ENCODE results near the gene LYRM4. TPM values are rescaled to one million over a fixed set of nuclear protein-coding genes. Genes with fewer than 3 reads are reported as not detected.

Gene LYRM4
- polyA plus RNA-seq, 1 donor (not counting 4 experiments of a cell fraction or from before 2014, with no cell fraction given): 41.1 TPM

DNA sequence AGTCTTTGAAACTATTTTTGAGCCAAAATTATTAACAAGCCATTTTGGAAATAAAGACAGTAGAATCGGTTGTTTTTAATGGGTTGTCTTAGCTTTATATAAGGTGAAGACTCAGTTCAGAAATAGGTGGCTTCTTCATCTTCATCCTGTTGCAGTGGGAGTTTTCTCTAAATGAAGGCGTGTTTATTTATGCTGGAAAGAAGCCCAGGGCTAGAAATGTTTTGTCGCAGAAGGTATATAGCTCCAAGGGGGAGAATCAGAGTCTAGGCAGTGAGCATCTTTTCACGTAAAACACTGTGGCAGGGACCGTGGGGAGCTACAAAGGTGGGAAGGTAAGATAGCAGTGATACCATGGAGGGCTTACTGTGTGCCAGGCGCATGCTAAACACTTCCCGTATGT lies 34.9 kb upstream of the LYRM4 start:
- Histone ChIP-seq H3K79me2 (ENCODE audit: control insufficient read depth, insufficient read depth, low read length) (no peaks in the 10 kb centered on the region), H3K27ac (ENCODE audit: control insufficient read depth, insufficient read depth, low read length) (no peak overlapping the region), H3K4me2 (ENCODE audit: control insufficient read depth, extremely low read depth, insufficient read depth, low read depth, low read length) (no peak overlapping the region), H3K9me1 (ENCODE audit: control insufficient read depth, extremely low read depth, insufficient read depth, low read length) (no peaks in the 10 kb centered on the region), H3K4me1 (ENCODE audit: control insufficient read depth, extremely low read depth, insufficient read depth, low read length) (no peaks in the 10 kb centered on the region), H3K4me3 (ENCODE audit: control insufficient read depth in 2 of 3, extremely low read depth in 1 of 3, insufficient read depth in 2 of 3, low read depth in 1 of 3, low read length in 3 of 3) (no peak overlapping the region), H3K9ac (ENCODE audit: control insufficient read depth, extremely low read depth, insufficient read depth, low read length) (no peak overlapping the region), H3K9me3 (ENCODE audit: control insufficient read depth, low read depth, low read length) (no peaks in the 10 kb centered on the region), H2AFZ (ENCODE audit: control insufficient read depth, low read length) (no peak overlapping the region), H3K27me3 (ENCODE audit: control insufficient read depth, extremely low read depth, insufficient read depth, low read length) (no peaks in the 10 kb centered on the region), H4K20me1 (ENCODE audit: control insufficient read depth, extremely low read depth, insufficient read depth, low read length) (no peaks in the 10 kb centered on the region), H3K36me3 (ENCODE audit: control insufficient read depth in 2 of 2, extremely low read depth in 1 of 2, insufficient read depth in 2 of 2, low read length in 2 of 2) (peaks cover 0 to 2% of the 10 kb centered on the region in 2 experiments)
- dilution Hi-C loops (cut with MboI; ENCODE audit: extremely low pct_ligation_motif_present, low sequenced_read_pairs): no loop called here
- TF ChIP-seq EZH2 (IDR thresholded peaks at IDR 0.05; ENCODE audit: low read length): no peak
- TF ChIP-seq, protein P1, sequence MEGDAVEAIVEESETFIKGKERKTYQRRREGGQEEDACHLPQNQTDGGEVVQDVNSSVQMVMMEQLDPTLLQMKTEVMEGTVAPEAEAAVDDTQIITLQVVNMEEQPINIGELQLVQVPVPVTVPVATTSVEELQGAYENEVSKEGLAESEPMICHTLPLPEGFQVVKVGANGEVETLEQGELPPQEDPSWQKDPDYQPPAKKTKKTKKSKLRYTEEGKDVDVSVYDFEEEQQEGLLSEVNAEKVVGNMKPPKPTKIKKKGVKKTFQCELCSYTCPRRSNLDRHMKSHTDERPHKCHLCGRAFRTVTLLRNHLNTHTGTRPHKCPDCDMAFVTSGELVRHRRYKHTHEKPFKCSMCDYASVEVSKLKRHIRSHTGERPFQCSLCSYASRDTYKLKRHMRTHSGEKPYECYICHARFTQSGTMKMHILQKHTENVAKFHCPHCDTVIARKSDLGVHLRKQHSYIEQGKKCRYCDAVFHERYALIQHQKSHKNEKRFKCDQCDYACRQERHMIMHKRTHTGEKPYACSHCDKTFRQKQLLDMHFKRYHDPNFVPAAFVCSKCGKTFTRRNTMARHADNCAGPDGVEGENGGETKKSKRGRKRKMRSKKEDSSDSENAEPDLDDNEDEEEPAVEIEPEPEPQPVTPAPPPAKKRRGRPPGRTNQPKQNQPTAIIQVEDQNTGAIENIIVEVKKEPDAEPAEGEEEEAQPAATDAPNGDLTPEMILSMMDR (optimal IDR thresholded peaks at IDR 0.05 in 1 of 3, IDR thresholded peaks at IDR 0.05 in 1 of 3, conservative IDR thresholded peaks at IDR 0.05 in 1 of 3; ENCODE audit: extremely low read depth in 1 of 3, insufficient read depth in 2 of 3, low read length in 3 of 3): no peak
- FAIRE-seq: no peak
- no peak for DNase-seq (ENCODE audit: low read depth, low spot score)

DNA sequence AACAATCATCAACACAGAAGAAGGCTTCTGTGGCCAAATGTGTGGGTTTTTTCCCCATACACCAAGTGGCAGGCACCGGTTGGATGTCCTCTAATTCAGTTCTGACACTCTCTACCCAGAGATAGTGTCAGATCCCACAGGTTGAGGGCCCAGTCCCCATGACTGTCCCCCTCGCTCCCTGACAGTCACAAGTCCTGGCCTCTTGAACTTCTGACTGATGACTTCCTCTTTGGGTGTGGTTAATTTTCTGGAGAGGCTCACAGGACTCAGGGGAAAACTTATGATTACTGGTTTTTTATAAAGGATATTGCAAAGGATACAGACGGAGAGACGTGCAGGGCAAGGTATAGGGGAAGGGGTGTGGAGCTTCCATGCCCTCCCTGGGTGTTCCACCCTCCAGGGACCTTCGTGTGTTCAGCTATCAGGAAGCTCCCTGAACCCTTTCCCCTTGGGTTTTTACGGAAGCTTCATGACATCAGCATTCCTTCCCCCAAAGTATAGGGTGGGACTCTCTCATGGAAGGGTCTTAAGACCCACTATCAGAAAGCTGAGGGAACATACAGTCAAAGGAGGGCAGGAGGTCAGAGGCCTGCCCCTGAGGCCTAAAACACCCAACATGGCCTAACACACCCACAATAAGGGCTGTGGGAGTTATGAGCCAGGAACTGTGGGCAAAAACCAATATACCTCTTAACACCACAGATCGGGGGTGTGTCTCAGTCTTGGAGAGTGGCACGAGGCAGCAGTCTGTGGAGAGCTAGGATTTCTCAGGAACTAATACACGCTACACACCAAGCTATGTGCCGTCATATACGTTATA lies 33.9 kb upstream of the LYRM4 start:
- Histone ChIP-seq H3K9ac (ENCODE audit: control insufficient read depth, extremely low read depth, insufficient read depth, low read length) (no peak overlapping the region), H2AFZ (ENCODE audit: control insufficient read depth, low read length) (no peak overlapping the region), H3K36me3 (ENCODE audit: control insufficient read depth in 2 of 2, extremely low read depth in 1 of 2, insufficient read depth in 2 of 2, low read length in 2 of 2) (peaks cover 0 to 2% of the 10 kb centered on the region in 2 experiments), H3K4me3 (ENCODE audit: control insufficient read depth in 2 of 3, extremely low read depth in 1 of 3, insufficient read depth in 2 of 3, low read depth in 1 of 3, low read length in 3 of 3) (no peak overlapping the region), H3K9me1 (ENCODE audit: control insufficient read depth, extremely low read depth, insufficient read depth, low read length) (no peaks in the 10 kb centered on the region), H4K20me1 (ENCODE audit: control insufficient read depth, extremely low read depth, insufficient read depth, low read length) (no peaks in the 10 kb centered on the region), H3K27ac (ENCODE audit: control insufficient read depth, insufficient read depth, low read length) (no peak overlapping the region), H3K4me2 (ENCODE audit: control insufficient read depth, extremely low read depth, insufficient read depth, low read depth, low read length) (no peak overlapping the region), H3K4me1 (ENCODE audit: control insufficient read depth, extremely low read depth, insufficient read depth, low read length) (no peaks in the 10 kb centered on the region), H3K9me3 (ENCODE audit: control insufficient read depth, low read depth, low read length) (no peaks in the 10 kb centered on the region), H3K27me3 (ENCODE audit: control insufficient read depth, extremely low read depth, insufficient read depth, low read length) (no peaks in the 10 kb centered on the region), H3K79me2 (ENCODE audit: control insufficient read depth, insufficient read depth, low read length) (no peaks in the 10 kb centered on the region)
- TF ChIP-seq, protein P1 (optimal IDR thresholded peaks at IDR 0.05 in 1 of 3, IDR thresholded peaks at IDR 0.05 in 1 of 3, conservative IDR thresholded peaks at IDR 0.05 in 1 of 3; ENCODE audit: extremely low read depth in 1 of 3, insufficient read depth in 2 of 3, low read length in 3 of 3): no peak
- FAIRE-seq: no peak
- dilution Hi-C loops (cut with MboI; ENCODE audit: extremely low pct_ligation_motif_present, low sequenced_read_pairs): no loop called here
- DNase-seq (ENCODE audit: low read depth, low spot score): no peak
